Thyroid gland (tissue), 4 donors: Measurements from ENCODE around the gene ZNF554. TPM values are rescaled to one million over a fixed set of nuclear protein-coding genes. Genes with fewer than 3 reads are reported as not detected.

ENCODE experiments used
- DNase-seq, 2 donors: peaks; one replicate each; pipeline ENCODE4 v3.0.0-alpha.2; 2019
- H3K27ac ChIP-seq, 3 donors: fragments of 200-600 bp; sonication (generic); 1 replicate in 2 of 3; 2 replicates in 1 of 3; pipeline ENCODE4 v1.5.1; 2016 to 2019; ENCODE audit warnings: mild to moderate bottlenecking in 1 of 3, moderate library complexity in 1 of 3
- H3K27me3 ChIP-seq: fragments of 200-600 bp; sonication (generic); one replicate; pipeline ENCODE4 v1.5.1; 2019
- H3K36me3 ChIP-seq, 2 donors: fragments of 200-600 bp; sonication (generic); one replicate each; pipeline ENCODE4 v1.5.1; 2016 to 2019
- H3K4me1 ChIP-seq, 2 donors: fragments of 200-600 bp; sonication (generic); one replicate each; pipeline ENCODE4 v1.5.1; 2017 to 2019
- H3K4me3 ChIP-seq, 3 donors: fragments of 200-600 bp; sonication (generic); replicated peaks in 1 of 3; 1 replicate in 2 of 3; 2 replicates in 1 of 3; pipeline ENCODE4 v1.5.1; 2016; ENCODE audit warnings: mild to moderate bottlenecking in 1 of 3
- H3K9me3 ChIP-seq: fragments of 200-600 bp; sonication (generic); one replicate; pipeline ENCODE4 v1.5.1; 2017
- POLR2A ChIP-seq, 2 donors: fragments of 450-650 bp; IDR thresholded peaks; one replicate each; pipeline ENCODE4 v1.6.1; 2017; ENCODE audit warnings: antibody characterized with exemption in 2 of 2, mild to moderate bottlenecking in 2 of 2, moderate library complexity in 1 of 2
- WGBS, 2 donors: methylation state at CpG; one replicate each; pipeline ENCODE4 v1.1.5; 2017; 5-methylcytosine and 5-hydroxymethylcytosine counted together
- intact Hi-C: fragments of 100-400 bp; cut with DNase I; formaldehyde crosslinking; loops from one replicate; pipeline ENCODE4 v1.15.1; 2023
- total RNA-seq, 4 donors: library from RNA; depleted of rRNA; stranded (reverse); fragments of >200 nt; gene quantifications; one replicate each; pipeline ENCODE4 v1.2.3, GENCODE V29; 2016
- TF ChIP-seq, protein P1 (sequence below), 6 experiments: fragments of 200-600 bp in 3 of 6; fragments of 450-650 bp in 3 of 6; sonication (generic) in 3 of 6; IDR thresholded peaks; one replicate each; pipeline ENCODE4 v1.5.1; 2016 to 2019; ENCODE audit warnings: antibody characterized with exemption in 6 of 6, mild to moderate bottlenecking in 2 of 6, inconsistent platforms in 1 of 6, moderate library complexity in 1 of 6

The ZNF554 gene
- total RNA-seq, 4 donors from 2014 or later = 4.9 to 9.2 (median 6.2) TPM

DNA sequence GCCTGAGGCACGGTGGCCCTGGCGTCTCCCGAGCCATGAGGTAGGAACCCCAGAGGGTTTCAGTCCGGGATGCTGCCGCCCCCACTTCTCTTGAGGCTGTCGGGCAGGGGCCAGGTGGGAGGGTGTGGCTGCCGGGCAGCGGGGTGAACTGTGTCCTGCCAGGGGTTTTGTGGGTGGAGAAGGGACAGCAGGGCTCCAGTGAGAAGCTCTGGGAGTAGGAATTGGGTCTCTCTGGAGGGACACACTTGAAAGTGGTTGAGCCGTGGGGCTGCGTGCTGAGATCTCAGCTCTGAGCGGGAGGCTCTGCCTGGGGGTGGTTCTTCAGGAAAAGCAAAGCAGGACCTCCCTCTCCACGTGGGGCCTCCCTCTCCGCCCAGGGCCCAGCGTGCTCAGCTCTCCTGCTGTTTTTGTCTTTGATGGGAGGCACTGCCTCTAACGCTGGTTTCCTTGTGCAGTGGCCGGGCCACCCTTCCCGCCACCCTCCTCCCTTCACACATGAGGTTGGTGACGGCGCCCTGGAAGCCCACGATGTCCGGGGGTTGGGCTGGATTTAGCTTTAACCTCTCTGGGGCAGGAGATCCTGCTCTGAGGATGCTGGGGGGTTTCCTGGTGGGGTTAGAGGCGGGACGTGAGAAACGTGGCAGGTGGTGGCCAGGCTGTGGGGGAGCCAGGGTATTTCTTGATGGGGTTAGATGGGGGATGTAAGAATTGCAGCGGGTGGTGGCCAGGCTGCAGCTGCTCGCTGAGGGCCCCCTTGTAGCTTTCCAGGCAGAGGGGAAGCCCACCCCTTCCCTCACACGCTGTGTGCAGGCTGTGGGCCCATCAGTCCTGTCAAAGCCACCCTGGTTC is 15.3 kb upstream of the ZNF554 start:
- Histone ChIP-seq H3K27ac (no peak overlapping the region), H3K9me3 (no peaks in the 10 kb centered on the region), H3K4me3 (no peak overlapping the region), H3K36me3 (peaks cover 30 to 40% of the 10 kb centered on the region in 2 donors), H3K4me1 (no peaks in the 10 kb centered on the region), H3K27me3 (no peaks in the 10 kb centered on the region)
- WGBS, 2 donors = 88 to 89% methylated on average over 21 to 27 of the region's 27 CpGs
- intact Hi-C loops = no loop called here
- TF ChIP-seq, protein P1, sequence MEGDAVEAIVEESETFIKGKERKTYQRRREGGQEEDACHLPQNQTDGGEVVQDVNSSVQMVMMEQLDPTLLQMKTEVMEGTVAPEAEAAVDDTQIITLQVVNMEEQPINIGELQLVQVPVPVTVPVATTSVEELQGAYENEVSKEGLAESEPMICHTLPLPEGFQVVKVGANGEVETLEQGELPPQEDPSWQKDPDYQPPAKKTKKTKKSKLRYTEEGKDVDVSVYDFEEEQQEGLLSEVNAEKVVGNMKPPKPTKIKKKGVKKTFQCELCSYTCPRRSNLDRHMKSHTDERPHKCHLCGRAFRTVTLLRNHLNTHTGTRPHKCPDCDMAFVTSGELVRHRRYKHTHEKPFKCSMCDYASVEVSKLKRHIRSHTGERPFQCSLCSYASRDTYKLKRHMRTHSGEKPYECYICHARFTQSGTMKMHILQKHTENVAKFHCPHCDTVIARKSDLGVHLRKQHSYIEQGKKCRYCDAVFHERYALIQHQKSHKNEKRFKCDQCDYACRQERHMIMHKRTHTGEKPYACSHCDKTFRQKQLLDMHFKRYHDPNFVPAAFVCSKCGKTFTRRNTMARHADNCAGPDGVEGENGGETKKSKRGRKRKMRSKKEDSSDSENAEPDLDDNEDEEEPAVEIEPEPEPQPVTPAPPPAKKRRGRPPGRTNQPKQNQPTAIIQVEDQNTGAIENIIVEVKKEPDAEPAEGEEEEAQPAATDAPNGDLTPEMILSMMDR (IDR thresholded peaks at IDR 0.05) = no peak
- no peak for TF ChIP-seq POLR2A (IDR thresholded peaks at IDR 0.05)
- DNase-seq = no peak

DNA sequence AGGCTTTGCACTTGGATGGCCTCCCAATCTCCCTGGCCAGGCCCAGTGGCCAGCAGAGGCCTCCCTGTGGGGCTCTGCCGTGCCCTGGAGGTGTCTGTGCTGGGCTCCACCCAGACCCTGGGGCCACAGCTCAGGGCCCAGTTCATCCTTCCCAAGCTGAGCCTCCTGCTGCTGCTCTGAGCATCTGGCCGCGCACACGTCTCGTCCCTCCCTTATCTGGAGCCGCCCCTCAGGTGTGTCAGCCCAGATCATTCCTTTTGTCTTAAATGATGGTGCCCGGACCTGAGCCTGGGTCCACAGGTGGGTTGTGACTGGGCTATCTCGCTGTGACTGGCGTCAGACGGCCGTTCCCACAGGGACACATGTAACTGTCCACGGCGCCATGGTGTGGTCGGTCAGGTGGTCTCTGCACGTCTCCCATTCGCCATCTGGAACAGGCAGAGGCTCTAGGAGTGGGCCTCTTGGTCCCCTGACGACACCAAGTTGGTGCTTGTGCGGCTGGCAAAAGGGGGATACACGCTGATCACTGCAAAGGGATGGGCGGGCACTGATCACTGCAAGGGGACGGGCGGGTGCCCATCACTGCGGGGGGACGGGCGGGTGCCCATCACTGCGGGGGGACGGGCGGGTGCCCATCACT is 14.3 kb upstream of the ZNF554 start:
- no peak for DNase-seq
- Histone ChIP-seq H3K27me3 (no peaks in the 10 kb centered on the region), H3K4me3 (no peak overlapping the region), H3K4me1 (no peaks in the 10 kb centered on the region), H3K9me3 (no peaks in the 10 kb centered on the region), H3K36me3 (peaks cover 37 to 49% of the 10 kb centered on the region in 2 donors), H3K27ac (no peak overlapping the region)
- no peak for TF ChIP-seq POLR2A (IDR thresholded peaks at IDR 0.05)
- TF ChIP-seq, protein P1 (IDR thresholded peaks at IDR 0.05) = no peak
- WGBS, 2 donors = 96 to 99% methylated on average over 12 to 16 of the region's 28 CpGs
- intact Hi-C loops = no loop called here

DNA sequence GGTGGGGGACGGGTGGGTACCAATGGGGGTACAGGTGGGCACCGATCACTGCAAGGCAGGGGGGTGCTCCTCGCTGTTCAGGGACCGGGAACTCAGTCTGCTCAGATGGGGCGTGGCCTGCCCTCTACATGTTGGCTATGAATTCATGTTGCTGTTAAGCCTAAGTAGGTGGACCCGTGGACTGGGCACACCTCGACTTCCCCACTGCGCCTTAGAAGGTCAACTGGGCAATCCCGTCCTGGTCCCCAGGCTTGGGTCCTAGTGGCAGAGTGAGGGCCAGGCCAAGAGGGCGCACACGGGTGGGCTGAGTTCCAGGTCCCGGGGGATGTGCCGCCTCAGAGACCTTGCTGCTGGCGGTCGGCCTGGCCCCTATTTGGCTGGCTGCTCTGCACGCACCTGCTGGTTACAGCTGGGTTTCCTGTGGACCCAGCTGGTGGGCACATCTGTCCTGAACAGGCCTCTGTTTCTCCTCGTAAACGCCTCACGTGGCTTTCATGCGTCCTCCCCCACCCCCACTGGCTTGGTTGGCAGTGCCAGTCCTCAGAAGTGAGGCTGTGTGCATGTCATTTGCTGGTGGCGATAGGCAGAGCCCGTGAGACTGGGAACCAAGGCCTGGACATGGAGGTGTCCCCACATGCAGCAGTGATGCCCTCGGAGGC is 13.5 kb upstream of the ZNF554 start:
- H3K36me3 ChIP-seq = peaks cover 30 to 45% of the 10 kb centered on the region in 2 donors

DNA sequence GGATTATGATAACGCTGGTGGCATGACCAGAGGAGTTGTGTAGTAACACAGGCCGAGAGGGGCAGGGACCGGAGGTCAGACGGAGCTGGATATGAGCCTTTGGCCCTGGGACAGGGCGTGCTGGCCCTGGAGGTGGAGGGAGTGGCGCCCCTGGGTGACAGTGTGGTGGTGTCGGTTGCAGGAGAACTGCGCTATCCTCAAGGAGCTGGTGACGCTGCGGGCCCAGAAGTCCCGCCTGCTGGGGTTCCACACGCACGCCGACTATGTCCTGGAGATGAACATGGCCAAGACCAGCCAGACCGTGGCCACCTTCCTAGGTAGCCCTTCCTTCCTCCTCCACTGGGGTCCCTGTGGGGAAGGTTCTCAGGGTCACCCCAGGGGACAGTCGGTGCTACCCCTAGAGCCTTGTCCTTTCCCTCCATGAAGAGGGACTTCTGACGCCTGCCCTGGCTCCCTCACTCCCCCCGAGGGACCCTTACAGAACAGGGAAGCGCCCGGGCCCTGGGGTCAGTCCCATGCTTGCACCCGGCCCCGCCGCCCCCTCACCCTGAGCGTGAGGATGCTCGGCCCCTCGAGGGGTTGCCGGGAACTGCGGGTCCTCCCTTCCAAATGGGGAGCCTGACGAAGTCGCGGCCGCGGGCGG is 12.8 kb upstream of the ZNF554 start:
- WGBS, 2 donors = 93 to 99% methylated on average over 20 to 26 of the region's 34 CpGs
- no peak overlapping the region for H3K4me3 ChIP-seq
- no peak for DNase-seq
- H3K36me3 ChIP-seq = peaks cover 30 to 45% of the 10 kb centered on the region in 2 donors
- no peaks in the 10 kb centered on the region for H3K27me3 ChIP-seq
- H3K4me1 ChIP-seq = no peaks in the 10 kb centered on the region
- TF ChIP-seq, protein P1 (IDR thresholded peaks at IDR 0.05) = no peak
- no peak for TF ChIP-seq POLR2A (IDR thresholded peaks at IDR 0.05)
- intact Hi-C loops = no loop called here
- H3K9me3 ChIP-seq = no peaks in the 10 kb centered on the region
- H3K27ac ChIP-seq = no peak overlapping the region

More for the DNA sequence above, 13.5 kb upstream of the ZNF554 start:
- WGBS, 2 donors = 96 to 97% methylated on average over 12 to 21 of the region's 23 CpGs
- no peaks in the 10 kb centered on the region for H3K4me1 ChIP-seq
- TF ChIP-seq, protein P1 (IDR thresholded peaks at IDR 0.05) = no peak
- no peak for TF ChIP-seq POLR2A (IDR thresholded peaks at IDR 0.05)
- no peak for DNase-seq
- no peaks in the 10 kb centered on the region for H3K9me3 ChIP-seq
- no peak overlapping the region for H3K4me3 ChIP-seq
- H3K27ac ChIP-seq = no peak overlapping the region
- no peaks in the 10 kb centered on the region for H3K27me3 ChIP-seq
- intact Hi-C loops = no loop called here
